ENCODE data around the gene PDE10A. TPM values are rescaled to one million over a fixed set of nuclear protein-coding genes. Genes with fewer than 3 reads are reported as not detected.

The PDE10A gene
- total RNA-seq = 14.0 TPM

DNA sequence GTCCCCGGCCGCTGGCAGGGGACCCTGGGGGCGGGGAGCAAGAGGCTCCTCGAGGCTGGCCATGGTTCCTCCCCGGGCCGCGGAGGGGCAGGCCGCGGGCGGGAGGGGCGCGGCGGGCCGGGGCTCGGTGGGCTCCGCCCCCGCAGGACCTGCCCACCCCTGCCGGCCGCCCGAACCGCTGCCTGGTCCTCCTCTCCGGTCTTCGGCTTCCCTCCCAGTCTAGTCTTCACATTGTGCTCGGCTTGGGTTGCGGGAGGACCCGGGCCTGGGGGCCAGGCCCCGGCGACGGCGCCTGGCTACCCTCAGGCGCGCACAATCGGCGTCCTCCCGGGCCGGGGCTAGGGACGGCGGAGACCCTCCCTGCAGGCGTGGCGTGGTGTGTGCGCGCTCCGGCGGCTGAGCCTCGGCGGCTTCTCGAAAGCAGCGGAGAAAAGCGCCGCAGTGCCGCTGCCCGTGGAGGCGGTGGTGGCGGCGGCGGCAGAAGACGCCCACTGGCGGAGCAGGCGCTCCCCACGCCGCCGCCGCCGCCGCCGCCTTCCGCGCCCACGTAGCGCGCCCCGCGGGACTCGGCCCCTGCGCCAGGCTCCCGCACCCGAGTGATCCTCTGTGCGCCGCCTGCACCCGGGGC, at the start of gene PDE10A:
Gene PDE10A (minus strand): TSS at position 493 of the 628 bp plus-strand sequence. CDS start 430 bp downstream, at position 63.
- DNase-seq = peak; percentile 82

- no peak for DNase-seq
Observed at GRCh38 chr6:165708985-165709576, 46.0 kb upstream of the PDE10A start.

DNA sequence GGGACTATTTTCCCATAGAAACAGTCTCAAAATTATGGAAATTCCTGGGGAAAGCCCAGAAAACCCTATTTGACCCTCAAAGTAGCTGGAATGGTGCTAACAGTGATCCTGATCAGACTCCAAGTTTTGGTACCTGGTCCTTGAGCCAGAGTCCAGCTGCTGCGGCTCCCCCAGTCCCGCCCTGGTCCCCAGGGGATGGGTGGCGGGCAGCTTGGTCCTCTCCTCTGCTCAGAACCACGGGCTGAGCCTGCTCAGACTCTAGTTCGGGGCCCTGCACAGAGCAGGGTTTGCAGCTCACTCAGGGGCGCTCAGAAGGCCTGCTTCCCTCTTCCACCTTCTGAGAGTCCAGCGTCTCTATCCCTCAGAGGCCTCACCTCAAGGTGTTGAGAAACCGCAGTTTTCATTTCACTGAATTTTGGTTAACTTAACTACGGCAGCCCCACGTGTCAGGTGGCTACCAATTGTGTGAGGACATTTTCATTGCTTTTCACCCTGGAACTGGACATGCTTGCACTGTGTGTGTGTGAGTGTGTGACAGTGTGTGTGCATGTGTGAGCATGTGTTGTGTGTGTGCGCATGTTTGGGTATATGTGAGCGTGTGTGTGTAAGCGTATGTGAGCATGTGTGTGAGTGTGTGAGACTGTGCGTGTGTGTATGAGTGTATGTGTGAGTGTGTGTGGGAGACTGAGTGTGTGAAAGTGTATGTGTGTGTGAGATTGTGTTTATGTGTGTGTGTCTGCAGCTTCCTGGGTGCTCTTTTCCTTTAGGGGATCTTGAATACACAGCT, 44.2 kb upstream of the PDE10A start:
- DNase-seq = no peak

GRCh38 chr6:165705941-165706340, 42.9 kb upstream of the PDE10A start:
- DNase-seq = no peak

GRCh38 chr6:165704045-165704748, 41.2 kb upstream of the PDE10A start:
- DNase-seq = peak; percentile 50

DNA sequence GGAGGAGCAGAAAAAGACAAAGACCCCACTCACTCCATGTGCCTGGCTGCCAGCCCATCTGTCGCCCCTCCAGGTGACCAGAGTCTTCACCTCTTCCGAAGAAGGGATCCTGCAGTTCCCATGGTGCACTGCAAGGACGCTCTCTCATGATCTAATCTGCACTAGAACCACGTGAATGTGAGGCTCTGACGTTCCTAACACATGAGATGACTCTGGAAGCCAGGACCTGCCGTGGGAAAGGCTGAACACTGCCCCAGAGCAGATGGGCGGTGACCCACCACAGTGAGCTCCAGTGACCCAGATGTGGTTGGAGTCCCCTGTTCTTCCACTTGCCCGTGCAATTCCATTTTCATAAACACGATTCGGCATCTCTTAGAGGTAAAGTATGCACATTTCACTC, 39.6 kb upstream of the PDE10A start:
- no peak for DNase-seq

DNA sequence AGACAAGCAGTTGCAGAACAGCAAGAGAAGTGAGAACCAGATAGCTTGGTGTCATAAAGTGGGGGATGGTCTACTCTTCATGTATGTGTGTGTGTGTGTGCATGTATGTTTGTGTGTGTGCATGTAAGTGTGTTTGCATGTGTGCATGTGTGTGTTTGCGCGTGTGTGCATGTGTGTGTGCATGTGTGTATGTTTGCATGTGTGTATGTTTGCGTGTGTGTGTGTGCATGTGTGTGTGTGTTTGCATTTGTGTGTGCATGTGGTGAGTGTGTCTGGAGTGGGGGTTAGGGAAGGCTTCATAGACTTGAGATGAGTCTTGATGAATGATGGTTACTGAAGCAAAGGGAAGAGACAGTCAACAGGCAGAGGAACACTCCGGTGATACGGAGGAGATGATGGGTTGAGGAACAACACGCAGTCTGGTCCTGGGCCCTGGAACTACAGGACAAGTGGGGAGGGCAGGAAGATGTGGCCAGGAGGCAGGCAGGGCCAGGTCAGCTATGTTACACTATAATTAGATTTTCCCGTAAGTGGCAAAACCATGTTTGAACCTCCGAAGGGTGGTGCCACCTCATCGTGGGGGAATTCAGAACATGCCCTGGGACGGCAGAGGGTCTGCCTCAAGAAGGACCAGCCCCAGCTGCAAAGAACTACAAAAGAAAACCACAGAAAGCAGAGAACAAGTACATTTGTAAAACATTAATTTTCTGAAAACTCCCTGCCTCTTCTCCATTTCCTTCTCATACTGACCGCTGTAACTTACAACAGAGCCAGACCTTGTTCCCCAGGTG, 38.7 kb upstream of the PDE10A start:
- no peak for DNase-seq

DNA sequence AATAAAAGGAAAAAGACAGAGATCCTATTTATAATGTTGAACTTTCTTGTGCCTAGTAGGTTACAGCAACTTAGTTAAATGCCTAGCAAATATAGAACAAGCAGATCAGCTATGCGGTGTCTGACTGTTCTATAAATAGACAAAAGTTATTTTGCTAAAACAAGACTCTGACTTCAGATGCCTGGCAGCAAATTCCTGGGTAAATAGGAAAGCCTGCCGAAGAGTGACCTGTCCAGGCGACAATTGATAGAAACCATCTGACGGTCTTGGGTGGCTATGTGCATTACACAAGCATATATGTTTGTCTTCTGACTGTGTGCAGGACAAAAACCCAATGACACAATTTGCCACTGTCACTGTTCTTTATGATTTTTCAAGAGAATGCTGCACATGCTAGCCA, 38.0 kb upstream of the PDE10A start:
- DNase-seq = peak; percentile 24

DNA sequence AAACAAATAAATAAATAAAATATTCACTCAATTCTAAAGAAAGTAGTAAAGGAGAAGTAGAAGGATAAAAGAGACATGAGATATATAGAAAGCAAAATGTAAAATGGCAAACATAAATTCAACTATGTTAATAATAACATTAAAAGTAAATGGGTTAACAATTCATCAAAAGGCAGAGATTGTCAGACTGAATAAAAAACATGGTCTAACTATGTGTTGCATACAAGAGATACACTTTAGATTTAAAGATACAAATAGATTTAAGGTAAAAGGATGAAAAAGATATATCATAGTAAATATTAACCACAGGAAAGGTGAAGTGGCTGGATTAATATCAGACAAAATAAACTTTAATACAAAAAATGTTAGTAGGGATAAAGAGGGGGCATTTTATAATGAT, 35.8 kb upstream of the PDE10A start:
- DNase-seq = no peak

DNA sequence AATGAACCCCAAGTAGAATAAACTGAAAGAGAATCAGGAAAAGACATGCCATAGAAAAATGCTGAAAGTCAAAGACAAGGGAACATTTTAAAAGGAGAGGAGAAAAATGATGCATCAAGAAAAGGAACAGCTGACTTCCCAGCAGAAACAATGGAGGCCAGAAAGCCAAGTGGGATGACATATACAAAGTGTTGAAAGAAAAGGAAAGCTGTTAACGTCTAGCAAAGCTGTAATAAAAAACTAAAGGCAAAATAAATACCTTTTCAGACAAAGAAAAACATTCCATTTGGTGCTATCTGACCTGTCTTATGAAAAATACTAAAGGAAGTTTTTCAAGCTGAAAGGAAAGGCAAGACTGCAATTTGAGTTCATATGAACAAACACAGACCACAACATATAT, 34.1 kb upstream of the PDE10A start:
- no peak for DNase-seq

- DNase-seq = no peak
Observed at GRCh38 chr6:165695722-165696515, 32.9 kb upstream of the PDE10A start.

DNA sequence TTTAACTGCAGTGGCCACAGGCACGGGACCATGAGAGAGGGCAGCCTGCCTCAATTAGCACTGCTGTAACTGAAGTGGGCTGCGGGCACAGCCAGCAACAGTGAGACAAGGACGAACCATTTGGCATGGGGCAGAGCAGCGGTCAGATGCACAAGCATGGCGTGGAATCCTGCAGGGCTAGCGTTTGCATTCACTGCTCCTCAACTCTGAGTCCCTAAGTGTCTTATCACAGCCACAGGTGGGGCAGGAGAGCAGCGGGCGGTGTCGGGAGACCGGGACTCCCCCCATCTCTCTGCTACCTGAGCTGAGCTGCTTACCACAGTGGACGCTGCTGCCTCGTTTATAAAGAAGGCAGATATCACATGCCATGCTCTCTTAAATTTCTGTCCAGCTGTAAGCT, 31.3 kb upstream of the PDE10A start:
- DNase-seq = no peak

- DNase-seq = no peak
Observed at GRCh38 chr6:165692106-165692653, 29.1 kb upstream of the PDE10A start.

DNA sequence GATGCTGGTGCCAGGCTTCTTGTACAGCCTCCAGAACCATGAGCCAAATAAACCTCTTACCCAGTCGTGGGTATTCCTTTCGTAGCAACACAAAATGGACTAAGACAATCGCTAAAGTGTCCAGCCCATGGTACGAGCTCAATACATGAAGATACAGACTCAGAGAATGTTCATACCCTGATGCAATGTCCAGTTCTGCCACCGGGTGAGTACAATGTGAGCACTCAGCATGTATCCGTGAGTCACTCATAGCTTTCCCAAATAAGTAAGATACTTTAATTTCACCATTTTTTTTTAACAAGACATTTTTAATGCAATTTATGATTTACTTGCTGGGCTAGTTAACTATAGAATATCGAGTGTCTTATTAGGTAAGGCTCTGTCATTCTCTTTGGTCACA, 26.7 kb upstream of the PDE10A start:
- no peak for DNase-seq

DNA sequence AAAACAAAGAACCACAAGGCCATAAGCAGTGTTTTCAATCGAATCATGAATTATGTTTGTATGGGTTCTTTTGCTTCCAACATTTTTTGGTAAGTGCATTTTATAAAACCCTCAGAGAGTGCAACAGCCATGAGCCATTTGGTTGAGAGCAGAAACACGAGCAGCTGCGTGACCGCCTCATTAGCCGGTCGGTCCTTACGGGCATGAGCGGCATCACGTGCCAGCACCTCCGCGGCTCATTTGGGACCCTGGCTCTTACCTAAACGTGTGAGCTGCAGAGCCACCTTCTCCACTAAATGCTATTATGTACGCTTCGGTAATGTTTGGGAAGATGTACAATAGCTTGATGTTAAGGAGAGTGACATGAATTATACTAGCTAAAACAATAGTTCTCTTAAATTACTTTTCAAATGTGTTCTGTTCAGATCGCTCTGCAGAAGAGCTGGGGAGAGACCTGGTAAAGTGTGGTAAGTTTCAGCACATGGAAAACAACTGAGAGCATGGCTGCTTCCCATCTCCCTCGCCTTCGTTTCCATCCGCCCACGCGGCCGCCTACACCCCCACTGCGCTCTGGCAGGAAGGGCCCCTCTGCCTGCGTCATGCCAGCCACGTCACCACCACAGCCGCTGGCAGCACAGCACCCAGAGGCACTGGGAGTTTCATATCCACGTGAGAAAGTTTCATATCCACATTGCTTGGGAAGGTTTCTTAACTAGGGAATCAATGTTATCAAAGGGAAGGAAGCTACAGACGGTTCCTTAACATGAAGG, 23.7 kb upstream of the PDE10A start:
- DNase-seq = no peak

- no peak for DNase-seq
Observed at GRCh38 chr6:165685302-165685701, 22.3 kb upstream of the PDE10A start.

DNA sequence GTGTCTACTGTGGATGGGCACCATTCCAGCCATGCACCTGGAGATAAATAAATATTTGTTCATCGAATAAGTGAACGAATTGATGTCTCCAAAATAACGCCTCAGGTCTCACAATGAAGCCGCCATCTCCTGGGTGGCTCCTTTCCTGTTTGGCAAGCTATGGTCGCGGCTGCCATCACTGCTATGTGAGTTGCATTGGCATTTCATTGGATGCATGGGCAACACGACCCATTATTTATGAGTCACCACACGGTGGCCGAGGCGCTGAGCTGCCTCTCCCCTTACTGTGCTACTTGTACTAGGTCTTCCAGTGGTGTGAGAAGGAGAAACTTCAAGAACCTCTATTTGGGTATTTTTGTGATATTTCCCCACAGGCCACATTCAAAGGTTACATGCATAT, 21.3 kb upstream of the PDE10A start:
- DNase-seq = no peak

- DNase-seq = no peak
Observed at GRCh38 chr6:165680975-165681374, 17.9 kb upstream of the PDE10A start.

- no peak for DNase-seq
Observed at GRCh38 chr6:165679326-165679725, 16.3 kb upstream of the PDE10A start.

DNA sequence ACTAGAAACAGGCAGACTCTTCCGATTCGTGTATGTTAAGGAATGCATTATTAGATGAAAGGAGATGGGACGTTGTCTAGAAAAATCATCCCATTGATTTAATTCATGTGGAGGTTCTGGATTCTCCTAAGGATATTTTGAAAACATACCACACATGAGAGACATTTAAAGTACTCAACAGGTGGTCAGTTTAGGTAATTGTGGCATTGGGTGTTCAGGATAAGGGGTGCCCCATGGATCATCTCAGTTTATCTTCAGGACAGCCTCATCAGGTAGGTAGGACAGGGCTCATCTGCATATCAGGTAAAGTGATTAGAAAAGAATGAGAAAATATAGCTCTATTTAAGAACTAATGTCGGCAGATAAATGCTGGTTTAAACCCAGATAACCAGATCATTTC, 15.9 kb upstream of the PDE10A start:
- DNase-seq = no peak

Measured in tongue (tissue), 2 donors.